ENCODE measurements around the gene SAXO1.

Gene SAXO1

GRCh38 chr9:18928711-18929110, 104.3 kb downstream of the SAXO1 start:
- no peak for DNase-seq (ENCODE audit: low read depth in 1 of 2, low spot score in 1 of 2)
- Histone ChIP-seq H3K27ac (replicated peaks) (no peak overlapping the region), H3K4me3 (replicated peaks; ENCODE audit: insufficient read depth, low read length) (no peak overlapping the region), H3K27me3 (ENCODE audit: insufficient read depth, poor library complexity, severe bottlenecking) (no peaks in the 10 kb centered on the region)
- TF ChIP-seq SPI1 (IDR thresholded peaks at IDR 0.05; ENCODE audit: borderline replicate concordance, low read depth), result no peak
- TF ChIP-seq, protein P1, sequence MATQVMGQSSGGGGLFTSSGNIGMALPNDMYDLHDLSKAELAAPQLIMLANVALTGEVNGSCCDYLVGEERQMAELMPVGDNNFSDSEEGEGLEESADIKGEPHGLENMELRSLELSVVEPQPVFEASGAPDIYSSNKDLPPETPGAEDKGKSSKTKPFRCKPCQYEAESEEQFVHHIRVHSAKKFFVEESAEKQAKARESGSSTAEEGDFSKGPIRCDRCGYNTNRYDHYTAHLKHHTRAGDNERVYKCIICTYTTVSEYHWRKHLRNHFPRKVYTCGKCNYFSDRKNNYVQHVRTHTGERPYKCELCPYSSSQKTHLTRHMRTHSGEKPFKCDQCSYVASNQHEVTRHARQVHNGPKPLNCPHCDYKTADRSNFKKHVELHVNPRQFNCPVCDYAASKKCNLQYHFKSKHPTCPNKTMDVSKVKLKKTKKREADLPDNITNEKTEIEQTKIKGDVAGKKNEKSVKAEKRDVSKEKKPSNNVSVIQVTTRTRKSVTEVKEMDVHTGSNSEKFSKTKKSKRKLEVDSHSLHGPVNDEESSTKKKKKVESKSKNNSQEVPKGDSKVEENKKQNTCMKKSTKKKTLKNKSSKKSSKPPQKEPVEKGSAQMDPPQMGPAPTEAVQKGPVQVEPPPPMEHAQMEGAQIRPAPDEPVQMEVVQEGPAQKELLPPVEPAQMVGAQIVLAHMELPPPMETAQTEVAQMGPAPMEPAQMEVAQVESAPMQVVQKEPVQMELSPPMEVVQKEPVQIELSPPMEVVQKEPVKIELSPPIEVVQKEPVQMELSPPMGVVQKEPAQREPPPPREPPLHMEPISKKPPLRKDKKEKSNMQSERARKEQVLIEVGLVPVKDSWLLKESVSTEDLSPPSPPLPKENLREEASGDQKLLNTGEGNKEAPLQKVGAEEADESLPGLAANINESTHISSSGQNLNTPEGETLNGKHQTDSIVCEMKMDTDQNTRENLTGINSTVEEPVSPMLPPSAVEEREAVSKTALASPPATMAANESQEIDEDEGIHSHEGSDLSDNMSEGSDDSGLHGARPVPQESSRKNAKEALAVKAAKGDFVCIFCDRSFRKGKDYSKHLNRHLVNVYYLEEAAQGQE (IDR thresholded peaks at IDR 0.05; ENCODE audit: insufficient replicate concordance, low read depth), result no peak
- TF ChIP-seq POLR2AphosphoS5 (IDR thresholded peaks at IDR 0.05; ENCODE audit: low read depth), result no peak
- no peak for TF ChIP-seq GABPA (IDR thresholded peaks at IDR 0.05; ENCODE audit: low read depth)
- no peak for TF ChIP-seq CTCF (IDR thresholded peaks at IDR 0.05; ENCODE audit: insufficient read depth, low read length)

DNA sequence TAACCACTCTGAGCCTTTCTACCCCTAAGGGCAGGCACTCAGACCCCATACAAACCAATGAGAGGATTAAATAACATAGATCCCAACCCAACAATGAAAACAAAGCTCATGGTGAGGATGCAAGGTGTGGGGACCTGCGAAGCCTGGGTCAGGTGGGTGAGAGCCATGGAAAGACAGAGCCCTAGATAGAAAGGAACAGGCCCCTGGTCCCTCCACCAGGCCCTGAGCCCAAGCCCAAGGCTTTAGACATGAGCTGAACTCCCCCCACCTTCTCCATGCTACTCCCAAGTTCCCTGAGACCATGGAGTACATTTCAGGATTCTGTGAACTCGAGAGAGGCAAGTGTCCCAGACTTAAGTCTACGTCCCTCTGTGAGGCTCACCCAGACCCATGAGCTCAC, 106.5 kb downstream of the SAXO1 start:
- TF ChIP-seq CTCF (IDR thresholded peaks at IDR 0.05; ENCODE audit: insufficient read depth, low read length), result no peak
- TF ChIP-seq, protein P1 (IDR thresholded peaks at IDR 0.05; ENCODE audit: insufficient replicate concordance, low read depth), result no peak
- no peak for TF ChIP-seq GABPA (IDR thresholded peaks at IDR 0.05; ENCODE audit: low read depth)
- TF ChIP-seq POLR2AphosphoS5 (IDR thresholded peaks at IDR 0.05; ENCODE audit: low read depth), result no peak
- TF ChIP-seq SPI1 (IDR thresholded peaks at IDR 0.05; ENCODE audit: borderline replicate concordance, low read depth), result no peak

DNA sequence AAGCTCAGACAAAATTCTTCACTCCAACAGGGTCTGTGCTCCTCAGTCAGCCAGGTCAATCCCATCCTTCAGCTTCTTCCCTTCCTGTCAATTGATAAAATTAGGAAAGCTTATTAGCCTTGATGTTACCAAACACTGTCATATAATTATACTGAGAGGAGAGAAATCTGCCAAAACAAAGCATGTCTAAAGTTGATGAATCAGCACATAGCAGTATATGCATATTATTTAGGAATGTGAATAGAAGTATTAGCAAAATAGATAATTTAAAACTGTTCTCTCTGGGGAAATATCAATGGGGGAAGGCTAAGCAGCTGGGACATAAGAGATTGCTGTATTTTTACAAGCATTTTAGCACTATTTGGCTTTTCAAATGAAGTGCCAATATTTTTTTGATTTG, 107.1 kb downstream of the SAXO1 start:
- H3K27me3 ChIP-seq (ENCODE audit: insufficient read depth, poor library complexity, severe bottlenecking), result no peaks in the 10 kb centered on the region
- DNase-seq (ENCODE audit: low read depth in 1 of 2, low spot score in 1 of 2), result no peak
- no peak overlapping the region for H3K27ac ChIP-seq (replicated peaks)
- no peak for TF ChIP-seq CTCF (IDR thresholded peaks at IDR 0.05; ENCODE audit: insufficient read depth, low read length)
- no peak for TF ChIP-seq GABPA (IDR thresholded peaks at IDR 0.05; ENCODE audit: low read depth)
- no peak for TF ChIP-seq POLR2AphosphoS5 (IDR thresholded peaks at IDR 0.05; ENCODE audit: low read depth)
- no peak for TF ChIP-seq SPI1 (IDR thresholded peaks at IDR 0.05; ENCODE audit: borderline replicate concordance, low read depth)
- TF ChIP-seq, protein P1 (IDR thresholded peaks at IDR 0.05; ENCODE audit: insufficient replicate concordance, low read depth), result no peak
- no peak overlapping the region for H3K4me3 ChIP-seq (replicated peaks; ENCODE audit: insufficient read depth, low read length)

More for the DNA sequence above, 106.5 kb downstream of the SAXO1 start:
- Histone ChIP-seq H3K27ac (replicated peaks) (no peak overlapping the region), H3K27me3 (ENCODE audit: insufficient read depth, poor library complexity, severe bottlenecking) (no peaks in the 10 kb centered on the region), H3K4me3 (replicated peaks; ENCODE audit: insufficient read depth, low read length) (no peak overlapping the region)
- no peak for DNase-seq (ENCODE audit: low read depth in 1 of 2, low spot score in 1 of 2)

Data from HL-60 (cell line).